AG10803 (cell line): ENCODE measurements around the gene SYT6.

Experiments used
- DNase-seq: peaks from one replicate; pipeline ENCODE4 v3.0.0; 2010; ENCODE audit warnings: low read depth
- H3K4me3 ChIP-seq: 2 replicates; pipeline ENCODE4 v1.5.1; 2011; ENCODE audit warnings: mild to moderate bottlenecking, low read length, control low read depth
- CTCF ChIP-seq: conservative IDR thresholded peaks from 2 replicates; pipeline ENCODE4 v1.5.1; 2011; ENCODE audit warnings: mild to moderate bottlenecking, low read length, control low read depth, inconsistent platforms

Gene SYT6

DNA sequence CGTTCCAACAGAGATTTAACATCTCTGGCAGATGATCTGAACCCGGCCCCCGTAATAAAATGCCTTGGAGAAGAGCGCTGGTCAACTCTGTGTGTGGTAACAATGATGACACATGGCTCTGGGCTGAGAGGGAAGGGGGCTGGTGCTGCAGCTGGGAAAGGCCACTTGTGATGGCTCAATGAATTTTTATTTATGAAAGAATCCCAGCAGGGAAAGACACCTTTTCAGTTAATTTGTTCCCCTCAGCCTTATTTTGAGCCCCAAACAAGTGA, 59.4 kb downstream of the SYT6 start:
- DNase-seq = peak; percentile 35
- no peak for TF ChIP-seq CTCF
- no peak overlapping the region for H3K4me3 ChIP-seq

- H3K4me3 ChIP-seq = no peak overlapping the region
- DNase-seq = peak; percentile 49
- no peak for TF ChIP-seq CTCF
These were observed 59.9 kb downstream of the SYT6 start for GRCh38 chr1:114093624-114094362.

- no peak for DNase-seq
- no peak overlapping the region for H3K4me3 ChIP-seq
- TF ChIP-seq CTCF = no peak
These were observed 61.2 kb downstream of the SYT6 start for GRCh38 chr1:114092186-114093062.

DNA sequence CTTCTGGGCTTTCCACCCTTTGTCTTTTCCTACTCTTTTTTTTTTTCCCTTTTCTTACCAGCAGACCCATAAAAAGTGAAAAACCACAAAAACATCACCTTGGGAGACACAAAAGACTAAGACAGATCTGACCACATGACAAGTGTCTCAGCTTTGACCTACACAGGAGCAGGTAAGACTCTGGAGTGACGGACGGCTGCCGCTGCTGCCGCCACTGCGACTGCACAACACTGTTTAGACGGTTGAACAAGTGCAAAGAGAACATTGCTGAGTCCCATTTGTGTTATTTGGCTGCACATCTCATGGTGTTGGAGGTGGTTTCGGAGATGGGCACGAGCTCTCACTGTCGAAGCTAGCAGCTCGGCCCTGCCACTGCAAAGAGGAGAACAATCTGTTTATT, 62.0 kb downstream of the SYT6 start:
- TF ChIP-seq CTCF = no peak
- DNase-seq = no peak
- H3K4me3 ChIP-seq = no peak overlapping the region

- TF ChIP-seq CTCF = no peak
- no peak for DNase-seq
These were observed 62.7 kb downstream of the SYT6 start for GRCh38 chr1:114090738-114091505.

DNA sequence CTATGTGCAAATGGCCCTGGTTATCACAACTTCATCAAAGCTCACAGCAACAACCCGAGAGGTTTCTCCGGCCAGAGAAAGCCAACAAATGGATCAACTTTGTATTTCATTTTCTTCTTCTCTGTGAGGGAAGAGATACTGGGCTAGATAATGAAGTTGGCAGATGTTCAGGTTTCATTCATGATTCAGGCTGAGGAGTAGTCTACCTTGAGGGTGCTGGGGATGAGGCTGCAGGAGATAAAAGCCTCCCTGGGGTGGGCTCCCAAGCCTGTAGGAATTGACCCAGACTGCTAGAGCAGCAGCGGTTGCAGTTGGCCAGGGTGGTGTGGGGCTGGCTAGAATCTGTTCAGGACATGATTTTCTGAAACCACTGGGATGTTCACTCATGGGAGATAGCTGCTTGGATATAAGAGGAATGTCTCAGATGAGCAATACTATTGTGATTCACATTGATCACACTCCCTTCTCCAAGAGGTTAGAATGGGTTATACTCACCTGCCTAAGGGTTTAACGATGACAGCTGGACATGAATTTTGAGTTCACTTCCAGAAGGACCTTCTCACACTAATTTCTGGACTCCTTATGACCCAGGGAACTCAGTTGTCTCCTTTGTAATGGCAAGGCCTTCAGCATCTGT, 64.0 kb downstream of the SYT6 start:
- DNase-seq = no peak
- no peak overlapping the region for H3K4me3 ChIP-seq
- TF ChIP-seq CTCF = no peak

More at GRCh38 chr1:114090738-114091505, 62.7 kb downstream of the SYT6 start:
- H3K4me3 ChIP-seq = no peak overlapping the region
